ENCODE measurements around the gene GADL1.

GADL1 gene

GRCh38 chr3:30691944-30692343, 202.5 kb downstream of the GADL1 start:
- DNase-seq, result no peak

DNA sequence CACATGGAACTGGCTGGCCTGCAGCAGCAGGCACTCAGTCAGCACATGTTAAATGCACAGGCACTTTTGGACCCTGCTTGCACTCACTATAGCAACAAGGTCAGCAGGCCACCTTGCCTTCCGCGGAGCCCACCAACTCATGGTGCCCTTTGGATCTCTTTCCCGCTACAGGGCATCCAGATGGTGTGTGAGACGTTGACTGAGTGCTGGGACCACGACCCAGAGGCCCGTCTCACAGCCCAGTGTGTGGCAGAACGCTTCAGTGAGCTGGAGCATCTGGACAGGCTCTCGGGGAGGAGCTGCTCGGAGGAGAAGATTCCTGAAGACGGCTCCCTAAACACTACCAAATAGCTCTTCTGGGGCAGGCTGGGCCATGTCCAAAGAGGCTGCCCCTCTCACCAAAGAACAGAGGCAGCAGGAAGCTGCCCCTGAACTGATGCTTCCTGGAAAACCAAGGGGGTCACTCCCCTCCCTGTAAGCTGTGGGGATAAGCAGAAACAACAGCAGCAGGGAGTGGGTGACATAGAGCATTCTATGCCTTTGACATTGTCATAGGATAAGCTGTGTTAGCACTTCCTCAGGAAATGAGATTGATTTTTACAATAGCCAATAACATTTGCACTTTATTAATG, 203.1 kb downstream of the GADL1 start:
- no peak for DNase-seq

- no peak for DNase-seq
These were observed 204.3 kb downstream of the GADL1 start for GRCh38 chr3:30690199-30690598.

GRCh38 chr3:30688776-30689641, 205.5 kb downstream of the GADL1 start:
- DNase-seq, result no peak

GRCh38 chr3:30687930-30688570, 206.4 kb downstream of the GADL1 start:
- no peak for DNase-seq

- DNase-seq, result no peak
These were observed 207.7 kb downstream of the GADL1 start for GRCh38 chr3:30686799-30687198.

DNA sequence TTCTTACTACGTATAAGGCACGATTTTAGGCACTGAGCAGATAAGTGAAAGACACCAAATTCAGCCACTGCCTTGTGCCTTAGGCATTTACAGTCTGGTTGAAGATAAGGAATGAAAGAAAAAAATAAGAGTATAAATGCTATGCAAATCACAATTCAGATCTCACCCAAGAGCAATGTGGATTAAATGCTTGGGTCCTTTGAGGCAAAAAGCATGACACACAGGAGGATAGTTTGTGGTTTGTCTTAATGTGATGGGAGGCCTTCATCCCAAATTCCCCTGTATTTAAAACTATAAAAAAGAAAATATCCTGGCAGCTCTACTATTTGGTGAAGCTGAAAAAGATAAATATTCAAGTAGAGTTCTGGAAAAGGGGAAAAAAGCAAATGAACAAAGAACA, 208.3 kb downstream of the GADL1 start:
- no peak for DNase-seq

- no peak for DNase-seq
These were observed 209.2 kb downstream of the GADL1 start for GRCh38 chr3:30685267-30685667.

DNA sequence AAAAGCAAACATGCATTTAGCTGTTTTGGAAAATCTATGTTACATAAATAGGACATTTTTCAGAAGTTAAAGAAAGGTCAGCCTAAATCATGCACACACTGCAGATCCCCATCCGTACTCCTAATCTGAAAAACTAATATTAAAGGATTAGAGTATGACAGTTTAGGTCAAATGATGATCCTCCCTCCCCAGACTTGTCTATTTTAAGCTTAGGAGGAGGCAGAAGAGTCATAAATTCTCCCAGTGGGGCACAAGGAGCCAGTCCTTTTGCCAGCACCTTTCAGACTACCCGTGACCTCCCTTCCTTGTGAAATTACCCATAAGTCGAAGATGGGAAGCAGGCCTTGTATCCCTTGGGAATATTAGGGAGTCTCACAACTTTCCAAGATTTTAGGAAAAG, 210.1 kb downstream of the GADL1 start:
- DNase-seq, result no peak

DNA sequence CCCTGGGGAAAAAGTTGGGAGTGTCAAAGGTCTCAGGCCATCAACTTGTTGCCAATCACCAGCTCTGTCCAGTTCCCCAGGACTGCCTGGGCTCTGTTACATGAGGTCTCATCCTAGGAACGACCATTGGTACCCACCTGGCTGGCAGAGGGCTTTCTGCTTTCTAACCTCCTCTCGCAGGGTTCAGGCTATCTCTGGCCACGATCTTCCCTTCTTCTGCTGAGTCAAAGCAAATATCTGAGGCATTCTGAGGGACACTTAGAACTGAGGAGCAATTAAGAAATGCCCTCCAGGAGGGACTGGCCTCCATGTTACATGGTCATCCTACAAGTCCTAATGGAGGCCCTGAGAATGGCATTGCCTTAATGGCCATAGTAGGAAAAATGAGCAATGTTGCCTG, 210.7 kb downstream of the GADL1 start:
- DNase-seq, result no peak

GRCh38 chr3:30682434-30683155, 211.9 kb downstream of the GADL1 start:
- no peak for DNase-seq

GRCh38 chr3:30681649-30682211, 212.7 kb downstream of the GADL1 start:
- no peak for DNase-seq

DNA sequence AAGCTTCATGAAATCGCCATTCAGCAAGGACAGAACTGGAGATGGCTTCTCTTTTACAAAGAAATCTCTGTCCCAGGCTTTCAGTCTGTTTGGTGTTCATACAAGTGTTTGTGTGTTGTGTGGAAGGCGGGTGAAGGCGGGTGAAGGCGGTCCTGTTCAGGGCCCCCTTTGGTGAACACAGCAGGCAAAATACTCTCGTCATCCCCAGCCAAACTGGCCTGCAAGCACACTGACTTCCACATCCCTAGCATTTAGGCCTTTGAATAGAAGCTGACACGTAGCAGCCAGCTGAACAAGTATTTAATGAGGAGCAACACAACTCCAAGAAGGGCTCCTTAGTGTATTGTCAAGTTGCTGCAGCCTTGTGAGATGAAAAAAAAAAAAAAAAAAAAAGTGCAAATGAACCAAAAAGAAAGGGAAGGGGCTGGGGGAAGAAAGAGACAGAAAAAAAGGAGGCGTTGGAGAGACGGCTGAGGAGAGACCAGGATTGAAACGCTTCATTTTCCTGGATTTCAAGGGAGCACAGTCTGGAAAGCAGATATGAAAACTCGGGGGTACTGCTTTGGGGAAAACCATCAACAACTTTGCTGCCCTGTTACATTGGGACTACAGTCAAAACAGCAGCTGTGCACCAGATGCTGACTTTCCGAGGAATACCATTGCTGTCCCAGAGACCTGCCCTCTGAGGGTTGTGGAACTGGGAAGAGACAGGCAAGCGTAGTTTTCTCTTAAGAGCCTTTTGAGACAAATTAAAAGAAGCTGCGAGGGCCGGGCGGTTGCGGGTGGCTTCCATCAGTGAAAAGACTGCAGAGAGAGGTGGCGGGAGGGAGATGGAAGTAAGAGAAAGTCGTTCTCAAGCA, 213.4 kb downstream of the GADL1 start:
- no peak for DNase-seq

DNA sequence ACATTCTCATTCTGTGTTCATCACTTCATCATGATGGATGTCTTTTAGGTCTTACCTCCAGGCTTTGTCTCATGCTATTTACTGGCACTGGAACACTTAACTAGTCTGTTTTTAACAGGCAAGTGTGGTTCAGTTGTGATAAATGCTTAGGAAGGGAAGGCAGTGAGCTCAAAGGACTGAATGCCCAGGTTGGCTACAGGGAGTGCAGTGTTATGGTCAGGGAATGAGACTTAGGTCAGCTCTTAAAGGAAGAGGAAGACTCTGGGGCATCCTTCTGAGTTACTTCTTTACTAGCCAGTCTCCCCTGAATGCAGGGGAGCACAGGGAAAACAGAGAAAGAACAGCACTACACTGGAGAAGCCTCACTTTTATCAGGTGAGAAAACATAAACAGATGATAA, 215.4 kb downstream of the GADL1 start:
- no peak for DNase-seq

DNA sequence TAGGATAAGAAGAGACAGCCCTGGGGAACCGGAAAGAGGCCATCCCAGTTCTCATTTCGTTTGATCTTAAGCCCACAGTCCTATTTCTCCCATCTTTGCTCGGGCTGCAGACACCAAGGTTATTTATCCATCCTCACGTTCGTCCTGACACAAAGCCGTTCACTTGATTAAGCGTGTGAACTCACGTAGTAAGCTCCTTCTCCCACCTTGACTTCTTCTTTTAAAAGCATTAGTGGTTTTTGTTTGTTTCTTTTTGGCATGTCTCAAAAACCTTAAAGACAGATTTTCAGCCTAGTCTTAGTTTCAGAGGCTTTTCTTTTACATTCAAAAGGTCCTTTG, 217.1 kb downstream of the GADL1 start:
- DNase-seq, result no peak

GRCh38 chr3:30676424-30677346, 217.8 kb downstream of the GADL1 start:
- no peak for DNase-seq
